Measurements from ENCODE around the gene EBF3.

EBF3 gene

DNA sequence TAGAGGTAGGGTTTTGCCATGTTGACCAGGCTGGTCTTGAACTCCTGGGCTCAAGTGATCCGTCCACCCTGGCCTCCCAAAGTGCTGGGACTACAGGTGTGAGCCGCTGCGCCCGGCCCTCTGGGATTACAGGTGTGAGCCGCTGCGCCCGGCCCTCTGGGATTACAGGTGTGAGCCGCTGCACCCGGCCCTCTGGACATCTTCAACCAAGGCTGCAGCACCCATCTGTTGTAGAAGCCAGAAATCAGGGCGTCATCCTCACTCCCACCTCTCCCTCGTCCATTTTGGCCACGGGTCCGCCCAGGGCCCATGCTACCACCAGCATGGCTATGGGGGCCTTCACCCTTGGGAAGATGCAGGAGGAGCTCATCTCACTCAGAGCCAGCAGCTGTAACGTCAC, 38.5 kb upstream of the EBF3 start:
- H2BK5ac ChIP-seq (ENCODE audit: low read length): no peak overlapping the region
- no peak overlapping the region for H3K18ac ChIP-seq (ENCODE audit: low read length)
- H3K23ac ChIP-seq (ENCODE audit: low read depth, low read length, poor library complexity): no peak overlapping the region
- no peak overlapping the region for H3K4me2 ChIP-seq (ENCODE audit: insufficient read depth, low read length, poor library complexity, severe bottlenecking)
- H4K91ac ChIP-seq (ENCODE audit: low read depth, low read length, poor library complexity): no peak overlapping the region
- no peak overlapping the region for H2BK12ac ChIP-seq (ENCODE audit: low read length)
- H3K4me1 ChIP-seq (ENCODE audit: control insufficient read depth in 2 of 2, insufficient read depth in 1 of 2, low read depth in 1 of 2, low read length in 2 of 2): no peaks in the 10 kb centered on the region
- H3K14ac ChIP-seq (ENCODE audit: low read length): peak overlapping the region; percentile 44
- no peak overlapping the region for H3K4ac ChIP-seq (ENCODE audit: low read length)
- H3K9ac ChIP-seq (ENCODE audit: low read depth, low read length, poor library complexity): no peak overlapping the region
- no peak for DNase-seq (ENCODE audit: low spot score)
- no peaks in the 10 kb centered on the region for H3K27me3 ChIP-seq (ENCODE audit: control insufficient read depth in 3 of 3, insufficient read depth in 3 of 3, low read depth in 1 of 3, low read length in 3 of 3)
- H3K9me3 ChIP-seq (replicated peaks in 1 of 2; ENCODE audit: control insufficient read depth in 2 of 2, insufficient read depth in 1 of 2, low read depth in 1 of 2, low read length in 2 of 2): no peaks in the 10 kb centered on the region
- H2AFZ ChIP-seq (ENCODE audit: low read length): no peak overlapping the region
- no peaks in the 10 kb centered on the region for H3K36me3 ChIP-seq (replicated peaks in 1 of 2; ENCODE audit: control insufficient read depth in 2 of 2, insufficient read depth in 2 of 2, low read length in 2 of 2)
- H2BK120ac ChIP-seq (ENCODE audit: low read depth, low read length): no peak overlapping the region
- no peaks in the 10 kb centered on the region for H3K79me1 ChIP-seq (ENCODE audit: low read depth, low read length)
- peak overlapping the region in 1 of 2 donors; percentile 43 for H3K4me3 ChIP-seq (ENCODE audit: low read length in 2 of 2)
- no CpG with 5 or more reads among the region's 14 CpGs for WGBS, 2 donors (ENCODE audit: extremely low coverage in 2 of 2, insufficient read length in 2 of 2, insufficient replicate concordance in 1 of 2)
- H2AK5ac ChIP-seq (ENCODE audit: low read depth, low read length): no peak overlapping the region
- H2BK15ac ChIP-seq (ENCODE audit: low read length): no peak overlapping the region
- H4K8ac ChIP-seq (ENCODE audit: low read depth, low read length): no peak overlapping the region
- no peak overlapping the region for H3K27ac ChIP-seq (replicated peaks; ENCODE audit: low read length)

DNA sequence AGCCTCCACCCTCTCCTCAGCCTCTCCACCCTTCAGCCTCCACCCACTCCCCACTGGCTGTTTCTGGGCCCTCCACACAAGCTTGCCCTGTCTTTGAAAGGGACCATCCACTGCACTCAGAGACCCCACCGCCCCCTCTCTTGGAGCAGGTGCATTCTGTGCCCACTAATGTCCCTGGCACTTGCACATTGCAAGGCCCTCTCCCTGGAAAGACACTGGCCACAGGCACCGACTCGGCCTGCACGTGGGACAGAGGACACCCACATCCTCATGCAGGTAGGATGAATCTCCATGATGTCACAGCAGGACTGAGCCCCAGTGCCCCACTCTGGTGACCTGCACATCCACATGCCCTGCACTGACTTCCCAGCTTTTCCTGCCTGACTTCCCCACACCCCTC, 36.8 kb upstream of the EBF3 start:
- Histone ChIP-seq H4K8ac (ENCODE audit: low read depth, low read length) (no peak overlapping the region), H3K4me3 (ENCODE audit: low read length in 2 of 2) (no peak overlapping the region), H3K4me1 (ENCODE audit: control insufficient read depth in 2 of 2, insufficient read depth in 1 of 2, low read depth in 1 of 2, low read length in 2 of 2) (no peaks in the 10 kb centered on the region), H2AFZ (ENCODE audit: low read length) (no peak overlapping the region), H3K4me2 (ENCODE audit: insufficient read depth, low read length, poor library complexity, severe bottlenecking) (no peak overlapping the region), H3K9ac (ENCODE audit: low read depth, low read length, poor library complexity) (no peak overlapping the region), H3K18ac (ENCODE audit: low read length) (no peak overlapping the region), H3K14ac (ENCODE audit: low read length) (no peak overlapping the region), H3K4ac (ENCODE audit: low read length) (no peak overlapping the region), H2BK120ac (ENCODE audit: low read depth, low read length) (no peak overlapping the region), H2BK12ac (ENCODE audit: low read length) (no peak overlapping the region), H2BK5ac (ENCODE audit: low read length) (no peak overlapping the region), H3K27ac (replicated peaks; ENCODE audit: low read length) (no peak overlapping the region), H3K9me3 (replicated peaks in 1 of 2; ENCODE audit: control insufficient read depth in 2 of 2, insufficient read depth in 1 of 2, low read depth in 1 of 2, low read length in 2 of 2) (no peaks in the 10 kb centered on the region), H3K27me3 (ENCODE audit: control insufficient read depth in 3 of 3, insufficient read depth in 3 of 3, low read depth in 1 of 3, low read length in 3 of 3) (no peaks in the 10 kb centered on the region), H3K36me3 (replicated peaks in 1 of 2; ENCODE audit: control insufficient read depth in 2 of 2, insufficient read depth in 2 of 2, low read length in 2 of 2) (no peaks in the 10 kb centered on the region), H3K23ac (ENCODE audit: low read depth, low read length, poor library complexity) (no peak overlapping the region), H4K91ac (ENCODE audit: low read depth, low read length, poor library complexity) (no peak overlapping the region), H3K79me1 (ENCODE audit: low read depth, low read length) (no peaks in the 10 kb centered on the region), H2AK5ac (ENCODE audit: low read depth, low read length) (no peak overlapping the region), H2BK15ac (ENCODE audit: low read length) (no peak overlapping the region)
- WGBS, 2 donors (ENCODE audit: extremely low coverage in 2 of 2, insufficient read length in 2 of 2, insufficient replicate concordance in 1 of 2): no CpG with 5 or more reads among the region's 4 CpGs
- no peak for DNase-seq (ENCODE audit: low spot score)

DNA sequence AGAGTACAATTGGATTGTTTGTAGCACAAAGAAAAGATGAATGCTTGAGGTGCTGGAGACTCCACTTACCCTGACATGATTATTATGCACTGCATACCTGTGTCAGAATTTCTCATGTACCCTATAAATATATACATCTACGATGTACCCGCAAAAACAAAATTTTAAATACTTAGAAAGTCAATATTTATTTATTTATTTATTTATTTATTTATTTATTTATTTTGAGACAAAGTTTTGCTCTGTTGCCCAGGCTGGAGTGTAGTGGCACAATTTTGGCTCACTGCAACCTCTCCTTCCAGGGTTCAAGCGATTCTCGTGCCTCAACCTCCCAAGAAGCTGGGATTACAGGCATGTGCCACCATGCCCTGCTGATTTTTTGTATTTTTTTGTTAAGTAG, 35.1 kb upstream of the EBF3 start:
- H3K18ac ChIP-seq (ENCODE audit: low read length): no peak overlapping the region
- H3K4me3 ChIP-seq (ENCODE audit: low read length in 2 of 2): no peak overlapping the region
- no CpG with 5 or more reads among the region's 4 CpGs for WGBS, 2 donors (ENCODE audit: extremely low coverage in 2 of 2, insufficient read length in 2 of 2, insufficient replicate concordance in 1 of 2)
- H3K79me1 ChIP-seq (ENCODE audit: low read depth, low read length): no peaks in the 10 kb centered on the region
- H3K9ac ChIP-seq (ENCODE audit: low read depth, low read length, poor library complexity): no peak overlapping the region
- H3K27me3 ChIP-seq (ENCODE audit: control insufficient read depth in 3 of 3, insufficient read depth in 3 of 3, low read depth in 1 of 3, low read length in 3 of 3): no peaks in the 10 kb centered on the region
- no peak overlapping the region for H3K27ac ChIP-seq (replicated peaks; ENCODE audit: low read length)
- H3K4me2 ChIP-seq (ENCODE audit: insufficient read depth, low read length, poor library complexity, severe bottlenecking): no peak overlapping the region
- no peak overlapping the region for H3K23ac ChIP-seq (ENCODE audit: low read depth, low read length, poor library complexity)
- H2BK120ac ChIP-seq (ENCODE audit: low read depth, low read length): no peak overlapping the region
- no peak overlapping the region for H2BK12ac ChIP-seq (ENCODE audit: low read length)
- no peak overlapping the region for H2AFZ ChIP-seq (ENCODE audit: low read length)
- no peak overlapping the region for H2BK5ac ChIP-seq (ENCODE audit: low read length)
- H2BK15ac ChIP-seq (ENCODE audit: low read length): no peak overlapping the region
- H3K4me1 ChIP-seq (ENCODE audit: control insufficient read depth in 2 of 2, insufficient read depth in 1 of 2, low read depth in 1 of 2, low read length in 2 of 2): no peaks in the 10 kb centered on the region
- no peak overlapping the region for H2AK5ac ChIP-seq (ENCODE audit: low read depth, low read length)
- H3K14ac ChIP-seq (ENCODE audit: low read length): no peak overlapping the region
- no peaks in the 10 kb centered on the region for H3K36me3 ChIP-seq (replicated peaks in 1 of 2; ENCODE audit: control insufficient read depth in 2 of 2, insufficient read depth in 2 of 2, low read length in 2 of 2)
- H4K91ac ChIP-seq (ENCODE audit: low read depth, low read length, poor library complexity): no peak overlapping the region
- H4K8ac ChIP-seq (ENCODE audit: low read depth, low read length): no peak overlapping the region
- H3K4ac ChIP-seq (ENCODE audit: low read length): no peak overlapping the region
- no peaks in the 10 kb centered on the region for H3K9me3 ChIP-seq (replicated peaks in 1 of 2; ENCODE audit: control insufficient read depth in 2 of 2, insufficient read depth in 1 of 2, low read depth in 1 of 2, low read length in 2 of 2)
- no peak for DNase-seq (ENCODE audit: low spot score)

DNA sequence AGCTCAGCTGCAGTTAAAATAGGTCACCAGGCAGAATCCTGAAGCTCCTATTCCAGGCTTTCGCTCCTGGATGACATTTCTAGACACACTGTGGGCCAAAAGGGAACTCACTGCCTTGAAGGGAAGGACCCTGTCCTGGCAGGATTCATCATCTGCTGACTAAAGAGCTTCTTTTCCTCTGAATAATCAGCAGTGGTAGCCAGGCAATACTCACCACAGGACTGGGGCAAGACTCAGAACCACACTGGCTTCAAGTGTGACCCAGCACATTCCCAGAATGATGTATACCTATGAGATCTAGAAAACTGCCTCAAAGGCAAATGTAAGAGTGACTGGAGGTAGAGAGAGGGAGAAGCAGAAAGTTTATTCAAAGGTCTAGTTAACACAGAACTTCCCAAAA, 29.5 kb upstream of the EBF3 start:
- no CpG with 5 or more reads among the region's 1 CpG for WGBS, 2 donors (ENCODE audit: extremely low coverage in 2 of 2, insufficient read length in 2 of 2, insufficient replicate concordance in 1 of 2)
- Histone ChIP-seq H3K4me1 (ENCODE audit: control insufficient read depth in 2 of 2, insufficient read depth in 1 of 2, low read depth in 1 of 2, low read length in 2 of 2) (peaks cover 0 to 2% of the 10 kb centered on the region in 2 donors), H3K36me3 (replicated peaks in 1 of 2; ENCODE audit: control insufficient read depth in 2 of 2, insufficient read depth in 2 of 2, low read length in 2 of 2) (no peaks in the 10 kb centered on the region), H3K9ac (ENCODE audit: low read depth, low read length, poor library complexity) (no peak overlapping the region), H2BK12ac (ENCODE audit: low read length) (no peak overlapping the region), H2AFZ (ENCODE audit: low read length) (no peak overlapping the region), H3K27me3 (ENCODE audit: control insufficient read depth in 3 of 3, insufficient read depth in 3 of 3, low read depth in 1 of 3, low read length in 3 of 3) (no peaks in the 10 kb centered on the region), H3K14ac (ENCODE audit: low read length) (no peak overlapping the region), H2AK5ac (ENCODE audit: low read depth, low read length) (no peak overlapping the region), H3K27ac (replicated peaks; ENCODE audit: low read length) (no peak overlapping the region), H3K4ac (ENCODE audit: low read length) (no peak overlapping the region), H3K4me3 (ENCODE audit: low read length in 2 of 2) (no peak overlapping the region), H3K4me2 (ENCODE audit: insufficient read depth, low read length, poor library complexity, severe bottlenecking) (no peak overlapping the region), H3K79me1 (ENCODE audit: low read depth, low read length) (no peaks in the 10 kb centered on the region), H4K8ac (ENCODE audit: low read depth, low read length) (no peak overlapping the region), H2BK120ac (ENCODE audit: low read depth, low read length) (peak overlapping the region; percentile 42), H3K9me3 (replicated peaks in 1 of 2; ENCODE audit: control insufficient read depth in 2 of 2, insufficient read depth in 1 of 2, low read depth in 1 of 2, low read length in 2 of 2) (no peaks in the 10 kb centered on the region), H2BK15ac (ENCODE audit: low read length) (no peak overlapping the region), H4K91ac (ENCODE audit: low read depth, low read length, poor library complexity) (no peak overlapping the region), H2BK5ac (ENCODE audit: low read length) (no peak overlapping the region), H3K23ac (ENCODE audit: low read depth, low read length, poor library complexity) (no peak overlapping the region), H3K18ac (ENCODE audit: low read length) (no peak overlapping the region)
- DNase-seq (ENCODE audit: low spot score): no peak

All from neuronal stem cell (in vitro differentiated cells).